22Rv1 (cell line): Measurements from ENCODE around the gene SOD1.
A peak's percentile ranks its signal among the peaks of the same experiment; 100 is the strongest.
"Not testable (repeated sequence)": the region's sequence is repeated elsewhere in the genome, so short reads cannot be mapped to it uniquely, and the experiment has no call there.

Experiments used
- H3K27ac ChIP-seq: fragments of 450-650 bp; 2 replicates; pipeline ENCODE4 v1.5.1; 2017
- ZFX ChIP-seq: fragments of 450-650 bp; IDR thresholded peaks from 2 replicates; pipeline ENCODE4 v1.6.1; 2017; ENCODE audit warnings: antibody characterized with exemption, borderline replicate concordance
- TF ChIP-seq, protein P1 (sequence below): fragments of 450-650 bp; IDR thresholded peaks from 2 replicates; pipeline ENCODE4 v1.5.1; 2017; ENCODE audit warnings: mild to moderate bottlenecking

The SOD1 gene

DNA sequence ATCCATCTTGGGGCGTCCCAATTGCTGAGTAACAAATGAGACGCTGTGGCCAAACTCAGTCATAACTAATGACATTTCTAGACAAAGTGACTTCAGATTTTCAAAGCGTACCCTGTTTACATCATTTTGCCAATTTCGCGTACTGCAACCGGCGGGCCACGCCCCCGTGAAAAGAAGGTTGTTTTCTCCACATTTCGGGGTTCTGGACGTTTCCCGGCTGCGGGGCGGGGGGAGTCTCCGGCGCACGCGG, 282 bp upstream of the SOD1 start:
- no peak for TF ChIP-seq ZFX
- TF ChIP-seq, protein P1, sequence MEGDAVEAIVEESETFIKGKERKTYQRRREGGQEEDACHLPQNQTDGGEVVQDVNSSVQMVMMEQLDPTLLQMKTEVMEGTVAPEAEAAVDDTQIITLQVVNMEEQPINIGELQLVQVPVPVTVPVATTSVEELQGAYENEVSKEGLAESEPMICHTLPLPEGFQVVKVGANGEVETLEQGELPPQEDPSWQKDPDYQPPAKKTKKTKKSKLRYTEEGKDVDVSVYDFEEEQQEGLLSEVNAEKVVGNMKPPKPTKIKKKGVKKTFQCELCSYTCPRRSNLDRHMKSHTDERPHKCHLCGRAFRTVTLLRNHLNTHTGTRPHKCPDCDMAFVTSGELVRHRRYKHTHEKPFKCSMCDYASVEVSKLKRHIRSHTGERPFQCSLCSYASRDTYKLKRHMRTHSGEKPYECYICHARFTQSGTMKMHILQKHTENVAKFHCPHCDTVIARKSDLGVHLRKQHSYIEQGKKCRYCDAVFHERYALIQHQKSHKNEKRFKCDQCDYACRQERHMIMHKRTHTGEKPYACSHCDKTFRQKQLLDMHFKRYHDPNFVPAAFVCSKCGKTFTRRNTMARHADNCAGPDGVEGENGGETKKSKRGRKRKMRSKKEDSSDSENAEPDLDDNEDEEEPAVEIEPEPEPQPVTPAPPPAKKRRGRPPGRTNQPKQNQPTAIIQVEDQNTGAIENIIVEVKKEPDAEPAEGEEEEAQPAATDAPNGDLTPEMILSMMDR = no peak
- H3K27ac ChIP-seq = peak overlapping the region; percentile 83

DNA sequence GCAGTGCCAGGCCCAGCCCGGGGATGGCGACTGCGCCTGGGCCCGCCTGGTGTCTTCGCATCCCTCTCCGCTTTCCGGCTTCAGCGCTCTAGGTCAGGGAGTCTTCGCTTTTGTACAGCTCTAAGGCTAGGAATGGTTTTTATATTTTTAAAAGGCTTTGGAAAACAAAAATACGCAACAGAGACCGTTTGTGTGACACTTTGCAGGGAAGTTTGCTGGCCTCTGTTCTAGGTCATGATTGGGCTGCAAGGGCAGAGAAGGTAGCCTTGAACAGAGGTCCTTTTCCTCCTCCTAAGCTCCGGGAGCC, 719 bp downstream of the SOD1 start:
- H3K27ac ChIP-seq = peak overlapping the region; percentile 83

DNA sequence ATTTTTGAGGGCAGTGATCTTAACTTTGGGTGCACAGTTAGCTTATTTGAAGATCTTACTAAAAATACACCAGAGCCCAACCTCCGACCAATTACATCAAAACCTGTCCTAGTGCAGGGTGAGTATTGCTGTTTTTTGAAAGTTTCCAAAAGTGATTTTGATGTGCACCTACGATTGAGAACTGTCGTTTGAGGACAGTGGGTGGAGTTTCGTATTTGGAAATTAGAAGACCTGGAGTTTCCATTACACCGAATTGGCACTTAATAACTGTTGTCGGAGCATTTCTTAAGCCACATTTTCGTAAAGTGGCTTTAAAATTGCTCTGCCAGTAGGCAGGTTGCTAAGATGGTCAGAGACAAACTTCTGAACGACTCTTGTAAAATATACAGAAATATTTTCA, 1.1 kb downstream of the SOD1 start:
- peak overlapping the region; percentile 83 for H3K27ac ChIP-seq
- TF ChIP-seq ZFX = no peak
- TF ChIP-seq, protein P1 = no peak

More for the DNA sequence above, 719 bp downstream of the SOD1 start:
- TF ChIP-seq, protein P1 = no peak
- no peak for TF ChIP-seq ZFX

DNA sequence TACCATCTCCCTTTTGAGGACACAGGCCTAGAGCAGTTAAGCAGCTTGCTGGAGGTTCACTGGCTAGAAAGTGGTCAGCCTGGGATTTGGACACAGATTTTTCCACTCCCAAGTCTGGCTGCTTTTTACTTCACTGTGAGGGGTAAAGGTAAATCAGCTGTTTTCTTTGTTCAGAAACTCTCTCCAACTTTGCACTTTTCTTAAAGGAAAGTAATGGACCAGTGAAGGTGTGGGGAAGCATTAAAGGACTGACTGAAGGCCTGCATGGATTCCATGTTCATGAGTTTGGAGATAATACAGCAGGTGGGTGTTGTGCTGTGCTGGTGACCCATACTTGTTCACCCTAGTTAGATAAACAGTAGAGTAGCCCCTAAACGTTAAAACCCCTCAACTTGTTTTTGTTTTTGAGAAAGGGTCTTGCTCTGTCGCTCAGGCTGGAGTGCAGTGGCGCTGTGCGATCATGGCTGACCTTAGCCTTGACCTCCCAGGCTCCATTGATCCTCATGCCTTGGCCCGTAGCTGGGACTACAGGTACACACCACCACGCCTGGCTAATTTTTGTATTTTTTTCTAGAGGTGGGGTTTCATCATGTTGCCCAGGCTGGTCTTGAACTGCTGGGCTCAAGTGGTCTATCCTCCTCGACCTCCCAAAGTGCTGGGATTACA, 4.2 kb downstream of the SOD1 start:
- no peak for TF ChIP-seq ZFX
- TF ChIP-seq, protein P1 = no peak
- H3K27ac ChIP-seq = no peak overlapping the region

DNA sequence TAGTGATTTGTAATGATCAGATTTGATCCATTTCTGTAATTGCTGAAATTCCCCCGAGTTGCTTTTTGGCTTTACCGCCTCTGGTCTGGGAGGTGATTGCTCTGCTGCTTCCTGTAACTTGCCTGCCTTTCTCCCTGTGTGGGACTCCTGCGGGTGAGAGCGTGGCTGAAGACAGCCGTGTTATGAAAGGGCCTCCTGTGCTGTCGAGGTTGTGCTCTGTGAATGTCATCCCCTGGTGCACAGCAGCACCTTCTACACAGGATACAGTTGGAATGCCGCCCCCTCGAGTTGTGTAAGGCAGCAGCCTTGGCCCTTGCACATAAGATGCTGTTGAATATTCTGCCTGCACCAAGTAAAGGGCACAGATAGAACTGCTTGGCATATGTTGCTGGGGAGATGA, 5.9 kb downstream of the SOD1 start:
- no peak overlapping the region for H3K27ac ChIP-seq
- no peak for TF ChIP-seq ZFX
- TF ChIP-seq, protein P1 = no peak

DNA sequence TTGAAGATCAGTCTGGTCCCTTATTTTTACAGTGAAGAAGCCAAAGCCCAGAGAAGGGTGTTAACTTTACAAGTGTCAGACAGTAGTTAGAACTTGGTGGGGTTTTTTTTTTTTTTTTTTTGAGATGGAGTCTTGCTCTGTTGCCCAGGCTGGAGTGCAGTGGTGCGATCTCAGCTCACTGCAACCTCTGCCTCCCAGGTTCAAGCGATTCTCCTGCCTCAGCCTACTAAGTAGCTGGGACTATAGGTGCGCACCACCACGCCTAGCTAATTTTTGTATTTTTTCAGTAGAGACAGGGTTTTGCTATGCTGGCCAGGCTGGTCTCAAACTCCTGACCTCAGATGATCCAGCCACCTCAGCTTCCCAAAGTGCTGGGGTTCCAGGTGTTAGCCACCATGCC, 6.4 kb downstream of the SOD1 start:
- not testable (repeated sequence) for H3K27ac ChIP-seq

DNA sequence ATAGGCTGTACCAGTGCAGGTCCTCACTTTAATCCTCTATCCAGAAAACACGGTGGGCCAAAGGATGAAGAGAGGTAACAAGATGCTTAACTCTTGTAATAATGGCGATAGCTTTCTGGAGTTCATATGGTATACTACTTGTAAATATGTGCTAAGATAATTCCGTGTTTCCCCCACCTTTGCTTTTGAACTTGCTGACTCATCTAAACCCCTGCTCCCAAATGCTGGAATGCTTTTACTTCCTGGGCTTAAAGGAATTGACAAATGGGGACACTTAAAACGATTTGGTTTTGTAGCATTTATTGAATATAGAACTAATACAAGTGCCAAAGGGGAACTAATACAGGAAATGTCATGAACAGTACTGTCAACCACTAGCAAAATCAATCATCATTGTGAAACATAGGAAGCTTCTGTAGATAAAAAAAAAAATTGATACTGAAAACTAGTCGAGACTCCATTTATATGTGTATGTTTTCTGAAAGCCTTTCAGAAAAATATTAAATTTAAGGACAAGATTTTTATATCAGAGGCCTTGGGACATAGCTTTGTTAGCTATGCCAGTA, 7.0 kb downstream of the SOD1 start:
- TF ChIP-seq, protein P1 = no peak
- no peak for TF ChIP-seq ZFX
- H3K27ac ChIP-seq = no peak overlapping the region

DNA sequence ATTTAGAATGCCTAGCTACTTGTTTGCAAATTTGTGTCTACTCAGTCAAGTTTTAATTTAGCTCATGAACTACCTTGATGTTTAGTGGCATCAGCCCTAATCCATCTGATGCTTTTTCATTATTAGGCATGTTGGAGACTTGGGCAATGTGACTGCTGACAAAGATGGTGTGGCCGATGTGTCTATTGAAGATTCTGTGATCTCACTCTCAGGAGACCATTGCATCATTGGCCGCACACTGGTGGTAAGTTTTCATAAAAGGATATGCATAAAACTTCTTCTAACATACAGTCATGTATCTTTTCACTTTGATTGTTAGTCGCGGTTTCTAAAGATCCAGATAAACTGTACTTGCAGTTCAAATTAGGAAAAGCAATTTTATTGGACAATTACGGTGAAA, 7.6 kb downstream of the SOD1 start:
- no peak overlapping the region for H3K27ac ChIP-seq
- TF ChIP-seq ZFX = no peak
- TF ChIP-seq, protein P1 = no peak
